ENCODE measurements around the gene LPP.

LPP gene

GRCh38 chr3:188272481-188273372 lies 118.8 kb downstream of the LPP start:
- peak; percentile 99 for DNase-seq (ENCODE audit: low read depth)

GRCh38 chr3:188274249-188274915 lies 120.4 kb downstream of the LPP start:
- peak; percentile 72 for DNase-seq (ENCODE audit: low read depth)

GRCh38 chr3:188276375-188276774 lies 122.4 kb downstream of the LPP start:
- no peak for DNase-seq (ENCODE audit: low read depth)

DNA sequence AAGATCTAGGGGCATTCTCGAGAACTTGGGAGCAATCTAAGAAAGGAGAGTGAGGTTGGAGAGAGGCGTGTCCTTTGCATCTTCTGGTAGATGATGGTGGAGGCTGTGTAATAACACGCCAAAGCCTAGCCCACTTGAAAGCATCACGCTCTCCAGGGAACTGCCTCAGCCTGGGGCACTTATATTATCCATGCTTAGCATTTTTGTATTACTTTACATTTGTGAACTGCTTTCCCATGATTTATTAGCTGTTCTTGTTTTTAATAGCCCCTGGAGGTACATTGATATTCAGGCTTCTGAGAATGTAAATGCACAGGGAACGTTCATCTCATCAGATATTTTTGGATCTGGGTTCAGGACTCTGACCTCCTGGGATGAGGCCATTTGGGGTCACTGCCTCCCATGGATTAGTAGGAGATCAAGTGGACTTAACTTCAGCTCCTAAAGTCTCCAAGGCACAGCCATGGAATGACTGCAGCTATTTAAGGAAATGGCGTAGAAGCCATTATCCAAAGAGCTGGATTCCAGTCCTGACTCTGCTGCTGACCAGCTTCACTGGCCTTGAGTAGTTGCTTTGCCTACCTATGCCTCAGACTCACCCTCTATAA lies 124.9 kb downstream of the LPP start:
- DNase-seq (ENCODE audit: low read depth), result no peak

GRCh38 chr3:188279502-188280335 lies 125.8 kb downstream of the LPP start:
- no peak for DNase-seq (ENCODE audit: low read depth)

DNA sequence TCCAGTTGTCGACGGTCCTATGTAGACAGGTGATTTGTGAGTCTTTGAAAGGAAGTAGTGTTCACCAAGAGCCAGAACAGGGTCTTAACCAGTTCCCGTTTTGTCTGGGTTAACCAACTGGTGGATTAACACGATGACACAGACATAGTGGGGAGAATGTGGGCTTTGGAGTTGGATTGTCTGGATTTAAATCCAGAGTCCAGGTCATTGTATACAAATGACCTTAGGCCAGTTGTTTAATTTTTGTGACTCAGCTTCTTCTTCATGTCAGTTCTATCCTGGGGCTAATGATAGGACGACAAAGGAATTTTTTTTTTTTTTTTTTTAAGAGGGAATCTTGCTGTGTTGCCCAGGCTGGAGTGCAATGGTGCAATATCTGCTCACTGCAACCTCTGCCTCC lies 126.7 kb downstream of the LPP start:
- no peak for DNase-seq (ENCODE audit: low read depth)

GRCh38 chr3:188282871-188283270 lies 128.9 kb downstream of the LPP start:
- DNase-seq (ENCODE audit: low read depth), result no peak

DNA sequence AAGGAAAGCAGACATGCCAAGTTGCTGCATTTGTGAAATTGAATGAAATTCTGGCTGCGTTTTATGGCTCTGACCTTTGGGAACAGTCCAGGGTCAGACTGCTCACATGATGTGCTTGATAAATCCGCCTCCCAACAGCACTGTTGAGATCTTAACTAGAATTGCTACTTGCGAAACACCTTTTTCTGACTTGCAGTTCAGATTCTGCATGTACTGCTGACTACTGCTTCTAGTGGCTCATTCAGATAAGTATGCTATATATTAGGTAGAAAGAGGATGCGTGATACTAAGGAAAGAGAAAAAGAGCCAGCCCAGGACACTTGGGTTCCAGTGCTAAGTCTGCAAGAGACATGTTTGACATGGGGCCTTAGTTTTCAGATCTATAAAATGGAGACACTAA lies 129.4 kb downstream of the LPP start:
- DNase-seq (ENCODE audit: low read depth), result peak; percentile 85

- no peak for DNase-seq (ENCODE audit: low read depth)
Measured at GRCh38 chr3:188284455-188285212, 130.7 kb downstream of the LPP start.

DNA sequence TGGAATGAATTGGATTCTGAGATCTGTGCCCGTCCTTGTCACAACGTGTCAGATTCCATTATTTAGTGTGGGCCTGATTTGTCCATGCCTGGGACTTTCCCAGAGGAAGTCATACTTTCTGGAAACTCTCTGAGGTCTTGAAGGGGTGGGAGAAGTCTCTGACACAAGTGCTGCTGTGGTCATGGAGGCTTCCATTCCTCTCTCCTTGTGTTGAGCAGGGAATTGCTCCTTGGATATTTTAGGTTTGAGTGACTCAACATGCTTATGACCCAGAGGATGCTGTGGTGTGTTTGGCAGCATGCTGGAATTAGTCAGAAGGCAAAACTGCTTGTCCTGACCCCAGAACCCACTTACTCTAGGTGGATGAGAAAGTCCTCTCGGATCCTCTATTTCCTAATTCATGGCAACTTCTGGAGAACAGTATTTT lies 132.1 kb downstream of the LPP start:
- peak; percentile 99 for DNase-seq (ENCODE audit: low read depth)

GRCh38 chr3:188287339-188287738 lies 133.4 kb downstream of the LPP start:
- DNase-seq (ENCODE audit: low read depth), result no peak

DNA sequence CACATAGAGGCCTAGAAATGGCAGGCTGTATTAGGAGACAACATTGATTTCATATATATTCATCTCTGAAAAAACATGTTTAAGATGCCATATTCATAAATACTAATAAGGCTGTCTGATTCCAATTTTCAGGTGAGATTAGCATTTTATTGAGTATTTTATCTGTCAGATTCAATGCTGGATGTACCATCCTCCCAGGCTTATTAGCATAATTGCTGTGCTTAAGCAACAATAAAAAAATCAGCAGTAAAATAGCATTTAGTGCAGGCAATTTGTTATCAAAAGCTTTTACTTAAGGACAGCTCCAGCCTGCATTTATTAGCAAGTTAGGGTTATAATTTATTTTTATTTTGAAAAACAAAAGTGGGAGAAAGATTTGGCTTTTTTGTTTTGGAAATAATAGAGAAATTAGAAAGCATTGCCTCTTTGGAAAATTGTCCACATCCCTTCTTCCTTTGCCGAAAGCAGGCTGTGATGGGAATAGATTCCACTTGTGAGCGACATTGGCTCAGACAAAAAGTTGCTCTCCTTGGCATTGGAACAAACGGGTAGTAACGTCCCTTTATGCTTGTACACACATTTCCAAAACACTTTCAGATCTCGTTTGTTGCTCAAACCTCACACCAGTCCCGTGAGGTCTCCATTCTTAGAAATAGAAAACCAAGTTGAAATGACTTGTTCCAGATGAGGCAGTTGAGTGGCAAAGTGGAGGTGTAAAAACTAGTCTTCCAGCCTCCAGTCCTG lies 134.0 kb downstream of the LPP start:
- no peak for DNase-seq (ENCODE audit: low read depth)

- DNase-seq (ENCODE audit: low read depth), result no peak
Measured at GRCh38 chr3:188292251-188292650, 138.3 kb downstream of the LPP start.

GRCh38 chr3:188292827-188293226 lies 138.9 kb downstream of the LPP start:
- DNase-seq (ENCODE audit: low read depth), result no peak

DNA sequence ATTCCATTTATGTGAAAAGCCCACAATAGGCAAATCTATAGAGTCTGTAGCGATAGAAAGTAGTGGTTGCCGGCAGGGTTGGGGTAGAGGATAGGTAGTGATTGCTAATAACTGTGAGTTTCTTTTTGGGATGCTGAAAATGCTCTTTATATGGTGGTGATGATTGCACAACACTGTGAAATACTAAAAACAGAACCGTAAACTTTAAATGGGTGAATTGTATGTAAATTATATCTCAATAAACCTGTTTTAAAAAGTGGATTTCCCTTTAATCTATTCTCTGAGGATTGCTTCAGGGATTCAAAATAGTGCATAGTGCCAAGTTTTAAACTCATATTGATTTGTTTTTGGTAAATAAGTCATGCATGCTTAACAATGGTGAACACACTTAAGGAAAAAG lies 140.2 kb downstream of the LPP start:
- no peak for DNase-seq (ENCODE audit: low read depth)

DNA sequence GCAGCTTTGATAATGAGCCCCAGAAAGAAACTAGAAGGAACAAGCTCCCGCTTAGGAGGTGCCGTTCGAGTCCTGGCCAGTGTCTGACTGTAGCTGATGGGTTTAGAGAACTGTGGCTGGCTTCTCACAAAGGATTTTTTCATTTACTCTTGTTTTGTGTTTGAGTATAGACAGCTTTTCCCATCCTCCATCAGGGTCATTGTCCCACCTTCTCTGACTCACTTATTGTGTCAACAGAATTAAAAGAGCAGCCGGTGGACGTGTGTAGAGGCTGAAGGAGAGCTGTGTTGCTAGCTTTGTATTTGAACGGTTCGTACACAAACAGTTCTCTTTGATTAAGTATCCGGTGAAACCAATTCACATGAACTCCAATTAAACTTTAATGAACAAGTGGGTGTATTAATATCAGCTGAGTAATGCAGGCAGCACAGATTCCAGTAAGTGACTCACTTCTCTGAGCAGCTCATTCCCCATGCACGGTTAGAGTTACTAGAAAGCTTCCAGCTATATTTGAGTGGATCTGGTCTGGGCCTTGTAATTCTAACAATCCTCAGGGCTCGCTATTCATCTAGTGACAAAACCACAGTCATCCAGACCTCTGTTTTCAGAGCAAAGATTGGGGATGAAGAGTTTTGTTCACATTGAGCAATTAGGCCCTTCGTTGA lies 141.0 kb downstream of the LPP start:
- DNase-seq (ENCODE audit: low read depth), result peak; percentile 96

- no peak for DNase-seq (ENCODE audit: low read depth)
Measured at GRCh38 chr3:188295876-188296275, 141.9 kb downstream of the LPP start.

DNA sequence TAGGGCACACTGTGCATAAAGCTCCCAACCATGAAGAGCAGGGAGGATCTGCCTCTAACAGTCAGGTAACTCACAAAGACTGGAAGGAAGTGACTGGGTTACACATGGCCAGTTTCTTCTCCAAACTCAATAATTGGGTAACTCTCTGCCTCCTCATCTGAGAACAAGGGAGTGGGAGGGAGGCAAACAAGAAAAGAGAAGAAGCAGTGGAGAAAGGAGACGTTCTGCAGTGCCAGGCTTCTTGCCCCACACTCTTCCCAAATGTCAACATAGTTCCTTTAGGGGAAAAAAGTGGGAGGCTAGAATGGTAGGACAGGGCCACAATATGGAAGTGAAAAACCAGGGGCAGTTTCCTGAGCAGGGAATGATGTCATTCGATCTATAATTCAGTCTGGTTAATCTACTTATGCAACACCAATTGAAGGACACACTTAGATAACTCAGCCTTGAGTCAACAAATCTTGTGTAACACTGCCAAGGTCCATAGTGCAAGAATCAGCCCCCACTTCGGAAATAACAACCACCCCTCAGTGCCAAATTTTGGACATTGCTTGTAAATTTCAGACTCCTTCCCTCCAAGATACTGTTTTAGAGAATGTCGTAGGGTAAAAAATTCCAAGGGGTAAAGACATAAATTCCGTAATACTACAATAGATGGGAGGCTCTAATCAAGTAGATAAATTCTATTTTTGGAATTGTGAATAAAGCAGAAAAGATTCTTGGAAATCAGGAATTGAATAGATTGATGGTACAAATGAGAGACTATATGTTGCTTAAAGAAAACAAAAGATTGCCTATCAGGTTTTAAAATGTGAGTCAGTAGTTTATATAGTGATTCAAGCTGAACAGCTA lies 143.0 kb downstream of the LPP start:
- DNase-seq (ENCODE audit: low read depth), result peak; percentile 94

GRCh38 chr3:188298585-188298984 lies 144.6 kb downstream of the LPP start:
- no peak for DNase-seq (ENCODE audit: low read depth)

Data from amniotic epithelial cell (primary cell).